ENCODE results near the gene GSK3A.
A peak's percentile ranks its signal among the peaks of the same experiment; 100 is the strongest.

Gene GSK3A

GRCh38 chr19:42214810-42215485 lies 27.5 kb downstream of the GSK3A start:
- TF ChIP-seq, protein P1, sequence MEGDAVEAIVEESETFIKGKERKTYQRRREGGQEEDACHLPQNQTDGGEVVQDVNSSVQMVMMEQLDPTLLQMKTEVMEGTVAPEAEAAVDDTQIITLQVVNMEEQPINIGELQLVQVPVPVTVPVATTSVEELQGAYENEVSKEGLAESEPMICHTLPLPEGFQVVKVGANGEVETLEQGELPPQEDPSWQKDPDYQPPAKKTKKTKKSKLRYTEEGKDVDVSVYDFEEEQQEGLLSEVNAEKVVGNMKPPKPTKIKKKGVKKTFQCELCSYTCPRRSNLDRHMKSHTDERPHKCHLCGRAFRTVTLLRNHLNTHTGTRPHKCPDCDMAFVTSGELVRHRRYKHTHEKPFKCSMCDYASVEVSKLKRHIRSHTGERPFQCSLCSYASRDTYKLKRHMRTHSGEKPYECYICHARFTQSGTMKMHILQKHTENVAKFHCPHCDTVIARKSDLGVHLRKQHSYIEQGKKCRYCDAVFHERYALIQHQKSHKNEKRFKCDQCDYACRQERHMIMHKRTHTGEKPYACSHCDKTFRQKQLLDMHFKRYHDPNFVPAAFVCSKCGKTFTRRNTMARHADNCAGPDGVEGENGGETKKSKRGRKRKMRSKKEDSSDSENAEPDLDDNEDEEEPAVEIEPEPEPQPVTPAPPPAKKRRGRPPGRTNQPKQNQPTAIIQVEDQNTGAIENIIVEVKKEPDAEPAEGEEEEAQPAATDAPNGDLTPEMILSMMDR (IDR thresholded peaks at IDR 0.05; ENCODE audit: low read depth, low read length) = no peak
- DNase-seq (ENCODE audit: low read depth in 2 of 2) = no peak
- H3K4me3 ChIP-seq (replicated peaks in 1 of 2; ENCODE audit: low read depth in 2 of 2, low read length in 2 of 2) = no peak overlapping the region

DNA sequence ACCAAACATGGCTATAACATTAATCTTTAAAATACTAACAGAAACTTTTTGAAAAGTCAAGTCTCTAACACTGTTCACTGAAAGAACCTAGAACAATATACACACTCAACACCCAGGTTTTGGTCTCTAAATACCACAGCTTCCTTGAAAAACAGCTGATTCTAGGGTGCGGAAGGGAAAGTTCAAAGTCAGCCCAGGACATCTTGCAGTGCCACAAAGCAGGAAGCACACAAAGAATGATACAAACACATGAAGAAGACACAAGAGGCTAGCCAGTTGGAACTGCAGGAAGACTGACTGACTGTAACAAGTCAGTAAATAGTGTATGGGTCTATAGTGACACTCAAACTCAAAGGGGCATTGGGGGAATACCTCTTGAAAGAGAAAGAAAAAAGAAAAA lies 29.5 kb downstream of the GSK3A start:
- TF ChIP-seq, protein P1 (IDR thresholded peaks at IDR 0.05; ENCODE audit: low read depth, low read length) = no peak
- no peak for DNase-seq (ENCODE audit: low read depth in 2 of 2)
- H3K4me3 ChIP-seq (replicated peaks in 1 of 2; ENCODE audit: low read depth in 2 of 2, low read length in 2 of 2) = no peak overlapping the region

GRCh38 chr19:42208612-42209011 lies 33.8 kb downstream of the GSK3A start:
- H3K4me3 ChIP-seq (replicated peaks in 1 of 2; ENCODE audit: low read depth in 2 of 2, low read length in 2 of 2) = no peak overlapping the region
- TF ChIP-seq, protein P1 (IDR thresholded peaks at IDR 0.05; ENCODE audit: low read depth, low read length) = no peak
- no peak for DNase-seq (ENCODE audit: low read depth in 2 of 2)

DNA sequence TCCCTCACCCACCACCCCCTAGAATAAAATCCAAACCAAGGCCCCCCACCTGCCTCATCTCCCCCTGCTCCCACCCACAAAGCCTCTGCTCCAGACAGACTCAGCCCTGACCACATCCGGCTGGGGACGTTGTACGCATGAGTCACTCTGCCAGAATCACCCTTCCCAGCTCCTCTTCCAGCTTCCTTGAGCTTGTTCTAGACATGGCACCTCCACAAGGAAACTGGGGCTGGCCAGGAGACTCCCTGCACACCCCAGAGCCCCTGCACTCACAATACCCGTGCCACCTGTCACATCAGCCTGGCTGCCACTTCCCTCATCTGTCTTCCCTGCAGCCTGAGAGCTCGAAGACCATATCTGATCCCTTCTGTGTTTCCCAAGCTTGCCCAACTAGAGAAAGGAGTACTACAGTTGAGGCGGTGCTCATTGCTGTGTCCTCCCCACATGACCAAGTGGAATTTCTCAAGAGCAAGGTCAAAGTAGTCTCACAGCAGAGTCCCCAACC lies 34.6 kb downstream of the GSK3A start:
- TF ChIP-seq, protein P1 (IDR thresholded peaks at IDR 0.05; ENCODE audit: low read depth, low read length) = no peak

GRCh38 chr19:42206871-42207755 lies 35.3 kb downstream of the GSK3A start:
- no peak overlapping the region for H3K4me3 ChIP-seq (replicated peaks in 1 of 2; ENCODE audit: low read depth in 2 of 2, low read length in 2 of 2)

More for the DNA sequence above, 34.6 kb downstream of the GSK3A start:
- H3K4me3 ChIP-seq (replicated peaks in 1 of 2; ENCODE audit: low read depth in 2 of 2, low read length in 2 of 2) = no peak overlapping the region
- peak; percentile 58 to 84 for DNase-seq (ENCODE audit: low read depth in 2 of 2)

DNA sequence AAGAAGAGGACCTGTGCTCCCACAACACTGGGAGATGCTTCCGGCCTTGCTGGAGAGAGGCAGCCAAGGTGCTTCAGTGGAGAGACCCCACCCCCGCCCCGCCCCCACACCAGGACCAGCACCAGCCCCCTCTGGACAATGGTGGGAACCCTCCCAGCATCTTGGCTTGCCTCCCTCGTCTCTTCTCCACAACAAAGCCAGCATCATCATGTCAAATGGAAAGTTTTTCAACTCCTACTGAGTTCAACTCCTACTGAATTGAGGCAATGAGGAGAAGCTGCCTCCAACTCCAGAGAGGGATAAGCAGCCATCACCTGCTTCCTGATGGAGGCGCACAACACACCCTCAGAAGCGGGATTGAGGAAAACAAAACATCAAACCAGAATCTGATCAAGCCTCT lies 37.7 kb downstream of the GSK3A start:
- DNase-seq (ENCODE audit: low read depth in 2 of 2) = no peak
- TF ChIP-seq, protein P1 (IDR thresholded peaks at IDR 0.05; ENCODE audit: low read depth, low read length) = no peak
- H3K4me3 ChIP-seq (replicated peaks in 1 of 2; ENCODE audit: low read depth in 2 of 2, low read length in 2 of 2) = no peak overlapping the region

More at GRCh38 chr19:42206871-42207755, 35.3 kb downstream of the GSK3A start:
- TF ChIP-seq, protein P1 (IDR thresholded peaks at IDR 0.05; ENCODE audit: low read depth, low read length) = no peak
- DNase-seq (ENCODE audit: low read depth in 2 of 2) = peak in 1 of 2 donors; percentile 52
